Colonic mucosa (tissue), 4 donors: ENCODE data around the gene SMAD4. TPM values are rescaled to one million over a fixed set of nuclear protein-coding genes. Genes with fewer than 3 reads are reported as not detected.
"Not testable (repeated sequence)": the region's sequence is repeated elsewhere in the genome, so short reads cannot be mapped to it uniquely, and the experiment has no call there.

Experiments used
- DNase-seq: peaks from one replicate; pipeline ENCODE4 v3.0.0-alpha.2; 2020
- H3K27ac ChIP-seq: fragments of 200-600 bp; one replicate; pipeline ENCODE4 v1.8.0; 2021
- H3K27me3 ChIP-seq: fragments of 200-600 bp; one replicate; pipeline ENCODE4 v1.8.0; 2021
- H3K36me3 ChIP-seq: fragments of 200-600 bp; one replicate; pipeline ENCODE4 v1.8.0; 2021
- H3K4me1 ChIP-seq: fragments of 200-600 bp; one replicate; pipeline ENCODE4 v1.8.0; 2021; ENCODE audit warnings: mild to moderate bottlenecking
- H3K4me3 ChIP-seq: fragments of 200-600 bp; one replicate; pipeline ENCODE4 v1.8.0; 2021
- H3K9ac ChIP-seq, 2 donors: one replicate each; pipeline ENCODE4 v1.7.0; 2013; ENCODE audit warnings: control low read depth in 2 of 2, low read depth in 2 of 2, low read length in 2 of 2
- H3K9me3 ChIP-seq: fragments of 200-600 bp; one replicate; pipeline ENCODE4 v1.8.0; 2021
- intact Hi-C: fragments of 100-400 bp; cut with DNase I; formaldehyde crosslinking; loops from one replicate; pipeline ENCODE4 v1.14.1; 2022
- total RNA-seq, 2 donors: library from RNA; stranded (reverse); fragmentation: NEBNext Ultra II Directional in 1 of 2; extraction: Animal tissue kit (Norgen Biotek cat#: 25700) in 1 of 2; gene quantifications; one replicate each; pipeline ENCODE4 v1.2.1, GENCODE V29; 2021
- TF ChIP-seq, protein P1 (sequence below): fragments of 200-600 bp; IDR thresholded peaks from one replicate; pipeline ENCODE4 v1.8.0; 2022; ENCODE audit warnings: antibody characterized with exemption, mild to moderate bottlenecking
- donor health status: healthy.
- donor health status: DM: no; HTN: no; CAD: no.
- donor health status: DM: no; HTN: no; CAD: no.

SMAD4 gene
- total RNA-seq, 2 donors from 2014 or later, result 74.0 to 106 TPM

GRCh38 chr18:51092117-51092516 is 62.1 kb downstream of the SMAD4 start:
- H3K36me3 ChIP-seq, result no peaks in the 10 kb centered on the region
- no peak for DNase-seq
- H3K4me3 ChIP-seq, result no peak overlapping the region
- H3K9me3 ChIP-seq, result no peaks in the 10 kb centered on the region
- H3K4me1 ChIP-seq, result no peaks in the 10 kb centered on the region
- TF ChIP-seq, protein P1, sequence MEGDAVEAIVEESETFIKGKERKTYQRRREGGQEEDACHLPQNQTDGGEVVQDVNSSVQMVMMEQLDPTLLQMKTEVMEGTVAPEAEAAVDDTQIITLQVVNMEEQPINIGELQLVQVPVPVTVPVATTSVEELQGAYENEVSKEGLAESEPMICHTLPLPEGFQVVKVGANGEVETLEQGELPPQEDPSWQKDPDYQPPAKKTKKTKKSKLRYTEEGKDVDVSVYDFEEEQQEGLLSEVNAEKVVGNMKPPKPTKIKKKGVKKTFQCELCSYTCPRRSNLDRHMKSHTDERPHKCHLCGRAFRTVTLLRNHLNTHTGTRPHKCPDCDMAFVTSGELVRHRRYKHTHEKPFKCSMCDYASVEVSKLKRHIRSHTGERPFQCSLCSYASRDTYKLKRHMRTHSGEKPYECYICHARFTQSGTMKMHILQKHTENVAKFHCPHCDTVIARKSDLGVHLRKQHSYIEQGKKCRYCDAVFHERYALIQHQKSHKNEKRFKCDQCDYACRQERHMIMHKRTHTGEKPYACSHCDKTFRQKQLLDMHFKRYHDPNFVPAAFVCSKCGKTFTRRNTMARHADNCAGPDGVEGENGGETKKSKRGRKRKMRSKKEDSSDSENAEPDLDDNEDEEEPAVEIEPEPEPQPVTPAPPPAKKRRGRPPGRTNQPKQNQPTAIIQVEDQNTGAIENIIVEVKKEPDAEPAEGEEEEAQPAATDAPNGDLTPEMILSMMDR, result no peak
- no peaks in the 10 kb centered on the region for H3K27me3 ChIP-seq
- intact Hi-C loops, result no loop called here
- no peak overlapping the region for H3K9ac ChIP-seq
- no peak overlapping the region for H3K27ac ChIP-seq

- intact Hi-C loops, H3K27me3 ChIP-seq, H3K4me1 ChIP-seq, H3K27ac ChIP-seq, H3K36me3 ChIP-seq, DNase-seq, H3K9ac ChIP-seq, H3K4me3 ChIP-seq, H3K9me3 ChIP-seq: not testable (repeated sequence)
Measured at GRCh38 chr18:51092967-51093366, 63.0 kb downstream of the SMAD4 start.

GRCh38 chr18:51097021-51097822 is 67.2 kb downstream of the SMAD4 start:
- Histone ChIP-seq H3K27me3 (no peaks in the 10 kb centered on the region), H3K4me1 (no peaks in the 10 kb centered on the region), H3K9ac (no peak overlapping the region), H3K4me3 (no peak overlapping the region), H3K27ac (no peak overlapping the region), H3K9me3 (no peaks in the 10 kb centered on the region), H3K36me3 (no peaks in the 10 kb centered on the region)
- intact Hi-C loops, result no loop called here
- TF ChIP-seq, protein P1, result no peak
- DNase-seq, result no peak

DNA sequence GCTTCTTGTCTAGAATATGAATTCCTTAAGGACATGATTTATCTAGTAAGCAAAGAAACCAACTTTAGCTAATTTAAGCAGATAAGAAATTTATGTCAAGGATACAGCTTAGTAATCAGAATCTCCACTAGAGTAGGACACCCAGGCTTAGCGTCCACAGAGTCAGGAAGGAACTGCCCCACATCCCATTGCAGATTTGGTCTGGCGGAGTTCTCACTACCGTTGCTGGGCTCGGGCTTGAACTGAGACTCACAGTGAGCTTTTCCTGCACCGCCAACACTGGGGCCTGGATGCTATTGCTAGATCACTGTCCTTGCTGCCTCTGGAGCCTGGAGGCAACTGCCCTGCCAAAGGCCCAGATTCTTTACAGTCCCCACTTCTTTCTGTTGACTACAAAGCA is 68.1 kb downstream of the SMAD4 start:
- H3K36me3 ChIP-seq, result no peaks in the 10 kb centered on the region
- DNase-seq, result no peak
- H3K4me1 ChIP-seq, result no peaks in the 10 kb centered on the region
- no peaks in the 10 kb centered on the region for H3K9me3 ChIP-seq
- no peak overlapping the region for H3K4me3 ChIP-seq
- no peak overlapping the region for H3K9ac ChIP-seq
- H3K27me3 ChIP-seq, result no peaks in the 10 kb centered on the region
- TF ChIP-seq, protein P1, result no peak
- intact Hi-C loops, result no loop called here
- H3K27ac ChIP-seq, result no peak overlapping the region

DNA sequence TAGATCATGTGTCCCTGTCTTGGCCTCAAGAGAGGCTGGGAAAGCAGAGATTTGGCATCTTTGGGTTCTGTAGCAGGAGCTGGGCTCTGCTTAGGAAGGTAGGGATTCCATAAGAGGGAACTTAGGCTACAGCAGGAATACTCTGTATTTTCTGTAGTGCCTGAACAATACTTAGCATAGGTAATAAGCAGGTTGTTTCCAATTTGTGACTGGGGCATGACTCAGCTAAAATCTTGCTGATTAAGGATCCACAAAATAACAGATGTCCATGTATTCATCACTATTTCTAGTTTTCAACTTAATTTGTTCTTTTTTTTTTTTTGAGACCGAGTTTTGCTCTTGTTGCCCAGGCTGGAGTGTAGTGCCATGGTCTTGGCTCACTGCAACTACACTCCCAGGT is 68.5 kb downstream of the SMAD4 start:
- intact Hi-C loops, result no loop called here
- Histone ChIP-seq H3K4me3 (no peak overlapping the region), H3K27me3 (no peaks in the 10 kb centered on the region), H3K9ac (no peak overlapping the region), H3K9me3 (no peaks in the 10 kb centered on the region), H3K4me1 (no peaks in the 10 kb centered on the region), H3K36me3 (no peaks in the 10 kb centered on the region), H3K27ac (no peak overlapping the region)
- no peak for DNase-seq
- TF ChIP-seq, protein P1, result no peak

DNA sequence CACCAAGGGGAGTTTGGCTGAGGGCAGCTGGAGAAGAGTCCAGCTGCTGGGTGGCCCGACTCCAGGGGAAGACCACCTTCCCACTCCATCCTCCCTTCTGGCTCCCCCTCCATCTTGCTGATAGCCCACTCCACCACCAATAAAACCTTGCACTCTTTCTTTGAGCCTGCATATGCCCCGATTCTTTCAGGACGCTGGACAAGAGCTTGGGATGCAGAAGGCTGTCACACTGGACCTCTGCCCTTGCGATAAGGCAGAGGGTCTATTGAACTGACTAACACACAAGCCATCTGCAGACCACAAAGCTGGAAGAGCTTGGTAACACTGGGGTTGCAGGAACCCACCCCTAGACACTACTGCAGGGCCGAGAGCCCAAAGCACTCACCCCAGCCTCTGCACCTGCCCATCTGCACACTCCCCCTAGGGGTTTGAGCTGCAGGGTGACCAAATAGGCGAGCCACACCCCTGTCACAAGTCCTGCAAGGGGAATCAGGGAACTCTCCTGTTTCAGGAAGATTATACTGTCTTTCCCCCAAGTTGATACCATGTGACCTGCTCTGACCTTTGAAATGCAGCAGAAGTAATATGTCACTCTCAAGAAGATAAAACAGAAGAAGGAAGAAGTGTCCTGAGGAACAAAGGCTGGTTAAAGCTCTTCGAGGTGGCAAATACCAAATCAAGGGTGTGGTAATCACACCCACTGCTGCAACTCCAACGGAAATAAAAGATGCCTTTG is 70.5 kb downstream of the SMAD4 start:
- no peaks in the 10 kb centered on the region for H3K4me1 ChIP-seq
- intact Hi-C loops, result no loop called here
- no peak for DNase-seq

More for the DNA sequence above, 70.5 kb downstream of the SMAD4 start:
- Histone ChIP-seq H3K36me3 (no peaks in the 10 kb centered on the region), H3K9me3 (no peaks in the 10 kb centered on the region), H3K9ac (no peak overlapping the region), H3K27me3 (no peaks in the 10 kb centered on the region), H3K4me3 (no peak overlapping the region), H3K27ac (no peak overlapping the region)
- TF ChIP-seq, protein P1, result no peak
